ENCODE data around the gene CDH24.
A peak's percentile ranks its signal among the peaks of the same experiment; 100 is the strongest.

Gene CDH24

DNA sequence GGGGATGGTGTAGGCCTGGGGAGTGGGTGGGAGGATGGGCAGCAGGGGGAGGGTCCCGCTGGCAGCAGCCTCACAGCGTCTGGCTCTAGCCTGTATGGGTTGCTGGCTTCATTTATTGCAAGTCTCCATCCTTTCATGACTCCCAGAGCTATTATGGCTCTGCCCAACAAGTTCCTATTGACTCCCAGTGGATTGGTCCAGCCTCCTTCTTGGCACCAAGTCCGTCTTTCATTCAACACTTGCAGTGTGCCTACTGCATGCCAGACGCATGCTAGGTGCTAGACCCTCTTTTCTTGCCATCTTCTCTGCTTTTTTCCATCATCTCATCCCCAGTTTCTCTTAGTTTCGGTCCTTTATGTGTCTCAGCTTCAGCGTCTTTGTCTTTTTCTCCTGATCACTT, 14.2 kb downstream of the CDH24 start:
- no peak for DNase-seq

GRCh38 chr14:23042162-23042965, 15.0 kb downstream of the CDH24 start, which contains the start of gene PSMB11:
TSS of gene PSMB11 (plus strand) at chr14:23042212. CDS start at chr14:23042226, 14 bp downstream.
- DNase-seq, result no peak

GRCh38 chr14:23041729-23042128, 15.6 kb downstream of the CDH24 start:
- DNase-seq, result no peak

DNA sequence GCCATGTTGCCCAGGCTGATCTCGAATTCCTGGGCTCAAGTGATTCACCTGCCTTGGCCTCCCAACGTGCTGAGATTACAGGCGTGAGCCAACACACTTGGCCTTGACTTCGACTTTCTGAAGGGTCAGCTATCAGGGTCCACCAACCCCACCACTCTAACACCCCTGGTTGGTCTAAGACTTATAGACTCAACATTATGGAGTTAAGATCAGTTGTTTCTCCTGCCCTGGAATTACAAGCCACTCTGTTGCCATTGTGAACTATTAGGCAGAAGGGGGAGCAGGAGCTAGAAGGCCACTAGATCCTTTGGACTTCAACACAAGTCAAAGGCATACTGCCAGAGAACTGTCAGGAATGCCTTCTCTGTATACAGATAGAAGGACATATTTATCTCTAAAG, 17.2 kb downstream of the CDH24 start:
- no peak for DNase-seq

DNA sequence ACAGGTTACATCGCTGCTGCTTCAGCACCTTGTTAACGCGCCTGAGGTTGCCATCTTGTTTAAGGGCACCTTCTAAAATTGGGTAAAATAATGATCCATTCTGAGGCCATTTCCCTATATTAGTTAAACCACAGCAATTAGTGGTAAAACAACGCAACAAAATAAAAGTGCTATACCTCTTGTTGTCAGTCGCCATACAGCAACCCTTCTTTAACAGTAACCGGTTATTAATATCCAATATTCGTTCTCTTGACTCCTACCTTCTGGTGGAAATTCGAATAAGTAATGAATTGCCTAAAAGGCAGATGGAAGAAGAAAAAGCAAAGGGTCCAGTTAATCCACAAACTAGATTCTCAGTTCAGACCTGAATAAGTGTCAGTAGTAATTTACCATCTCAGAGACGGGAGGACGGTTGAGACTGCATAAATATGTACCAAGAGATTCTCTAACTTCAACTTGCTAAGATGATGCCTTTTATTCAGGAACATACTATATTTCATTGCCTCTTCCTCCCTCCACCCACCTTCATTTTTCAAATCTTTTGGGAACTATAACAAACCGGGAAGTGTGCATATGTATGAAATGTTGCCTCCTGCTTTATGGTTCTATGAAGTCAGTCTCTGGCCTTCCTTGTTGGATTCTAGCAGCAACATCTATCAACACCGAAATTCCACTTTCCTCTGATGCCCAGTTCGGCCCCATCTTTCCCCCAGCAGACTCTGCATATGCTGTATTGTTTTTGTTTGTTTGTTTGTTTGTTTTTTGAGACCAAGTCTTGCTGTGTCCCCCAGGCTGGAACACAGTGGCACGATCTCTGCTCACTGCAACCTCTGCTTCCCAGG, 21.8 kb downstream of the CDH24 start:
- DNase-seq, result no peak

GRCh38 chr14:23034498-23035302, 22.6 kb downstream of the CDH24 start, which contains the start of gene PSMB5:
TSS of gene PSMB5 (minus strand) at chr14:23034900. CDS start at chr14:23034881, 19 bp downstream.
- peak; percentile 93 for DNase-seq

DNA sequence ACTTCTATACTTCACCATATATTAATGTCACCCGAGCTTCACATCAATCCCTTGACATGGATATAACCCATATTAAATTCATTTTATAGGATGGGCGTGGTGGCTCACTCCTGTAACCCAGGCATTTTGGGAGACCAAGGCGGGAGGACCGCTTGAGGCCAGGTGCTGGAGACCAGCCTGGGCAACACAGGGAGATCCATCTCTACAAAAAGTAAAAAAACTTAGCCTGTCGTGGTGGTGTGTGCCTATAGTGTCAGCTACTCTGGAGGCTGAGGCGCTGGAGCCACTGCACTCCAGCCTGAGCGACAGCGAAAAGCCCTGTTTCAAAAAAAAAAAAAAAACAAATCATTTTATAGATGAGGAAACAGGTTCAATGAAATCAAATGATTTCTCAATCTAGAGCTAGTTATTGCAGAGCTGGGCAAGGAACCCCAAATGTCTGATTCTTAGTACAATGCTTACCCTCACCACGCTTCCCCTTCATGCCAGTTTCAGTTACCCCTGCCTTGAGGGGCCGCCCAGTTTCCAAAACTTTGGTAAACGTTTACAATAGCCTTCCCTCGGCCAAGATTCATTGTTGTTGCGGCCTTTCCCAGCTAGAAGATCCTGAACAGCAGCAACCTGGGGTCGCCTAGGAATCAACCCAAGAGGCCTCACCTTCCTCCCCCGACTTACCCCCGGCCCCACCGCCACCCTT, 23.4 kb downstream of the CDH24 start:
- no peak for DNase-seq

- DNase-seq, result no peak
Measured at GRCh38 chr14:23033251-23033727, 24.0 kb downstream of the CDH24 start.

GRCh38 chr14:23030936-23031335, 26.4 kb downstream of the CDH24 start:
- DNase-seq, result no peak

- DNase-seq, result no peak
Measured at GRCh38 chr14:23028799-23029198, 28.5 kb downstream of the CDH24 start.

GRCh38 chr14:23025151-23025814, 32.0 kb downstream of the CDH24 start:
- no peak for DNase-seq

- no peak for DNase-seq
Measured at GRCh38 chr14:23024612-23025075, 32.7 kb downstream of the CDH24 start.

DNA sequence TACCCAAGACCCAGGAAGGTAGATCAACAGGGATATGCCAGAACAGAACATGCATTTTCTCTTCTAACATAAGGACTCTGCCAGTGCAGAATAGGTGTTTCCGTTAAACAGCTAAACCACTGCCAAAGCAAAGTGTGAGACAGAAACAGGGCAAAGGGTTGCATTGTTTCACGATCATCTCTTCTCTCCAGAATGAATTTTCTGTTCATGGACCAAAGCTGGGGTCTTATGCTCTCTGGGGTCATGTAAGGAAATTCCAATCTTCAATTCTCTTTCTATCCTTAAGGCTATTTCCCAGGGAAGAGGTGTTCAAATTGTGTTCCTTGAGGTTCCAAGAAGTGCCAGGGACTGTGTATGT, 33.5 kb downstream of the CDH24 start:
- DNase-seq, result no peak

GRCh38 chr14:23023022-23023794, 34.1 kb downstream of the CDH24 start:
- DNase-seq, result no peak

GRCh38 chr14:23021889-23022442, 35.4 kb downstream of the CDH24 start:
- DNase-seq, result no peak

GRCh38 chr14:23021434-23021833, 35.9 kb downstream of the CDH24 start:
- DNase-seq, result no peak

DNA sequence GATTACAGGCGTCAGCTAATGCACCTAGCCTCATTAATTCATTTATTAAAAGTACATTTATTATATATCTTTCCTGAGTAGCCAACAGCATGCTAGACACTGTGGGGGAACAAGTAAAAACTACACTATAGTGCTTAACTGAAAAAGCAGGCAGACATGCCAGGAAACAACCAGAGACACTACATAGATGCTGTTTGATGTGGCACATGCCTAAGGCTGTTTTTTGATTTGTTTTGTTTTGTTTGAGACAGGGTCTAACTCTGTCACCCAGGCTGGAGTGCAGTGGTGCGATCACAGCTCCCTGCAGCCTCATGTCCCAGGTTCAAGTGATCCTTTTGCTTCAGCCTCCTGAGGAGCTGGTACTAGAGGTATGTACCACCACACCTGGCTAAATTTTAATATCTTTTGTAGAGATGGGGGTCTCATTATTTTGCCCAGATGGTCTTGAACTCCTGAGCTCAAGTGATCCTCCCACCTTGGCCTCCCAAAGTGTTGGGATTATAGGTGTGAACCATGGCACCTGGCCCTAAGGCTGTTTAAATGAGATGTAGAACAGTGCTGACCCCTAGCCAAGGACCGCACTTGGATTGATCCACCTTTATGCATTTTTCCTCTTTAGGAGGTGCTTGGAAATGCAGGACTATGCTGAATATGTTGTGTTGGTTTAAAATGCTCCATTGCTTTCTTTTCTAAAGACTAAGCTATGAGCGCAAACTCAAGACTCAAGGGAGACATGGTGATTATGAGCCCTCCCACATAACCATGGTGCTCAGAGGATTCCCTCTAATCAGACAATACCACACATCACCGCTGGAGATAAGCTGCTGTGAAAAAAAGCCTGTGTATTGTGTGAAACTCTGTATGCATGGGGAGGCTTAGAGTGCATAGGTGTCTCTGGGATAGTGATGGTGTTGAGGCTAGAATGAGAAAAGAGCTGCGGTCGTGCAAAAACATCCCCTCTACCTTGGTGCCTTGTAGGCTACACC, 36.9 kb downstream of the CDH24 start:
- DNase-seq, result no peak

- DNase-seq, result no peak
Measured at GRCh38 chr14:23018107-23018506, 39.2 kb downstream of the CDH24 start.

DNA sequence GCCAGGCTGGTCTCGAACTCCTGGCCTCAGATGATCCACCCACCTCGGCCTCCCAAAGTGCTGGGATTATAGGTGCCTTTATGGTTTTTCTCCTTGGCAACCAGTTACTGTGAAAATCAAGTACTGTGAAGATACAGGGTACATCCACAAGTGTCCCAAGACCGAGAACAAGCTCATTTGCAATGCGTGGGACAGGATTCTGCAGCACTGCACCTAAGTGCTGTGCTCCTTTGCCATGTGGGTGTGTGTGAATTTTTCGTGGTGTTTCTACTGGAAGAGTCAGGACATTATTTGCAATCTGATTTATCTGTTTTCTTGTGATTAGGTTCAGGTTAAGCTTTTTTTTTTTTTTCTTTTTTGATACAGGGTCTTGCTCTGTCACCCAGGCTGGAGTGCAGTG, 40.2 kb downstream of the CDH24 start:
- no peak for DNase-seq
